GM12878 (cell line): ENCODE measurements around the gene SETBP1. TPM values are rescaled to one million over a fixed set of nuclear protein-coding genes. Genes with fewer than 3 reads are reported as not detected.

Experiments used
- ATAC-seq: fragments of 200-7000 bp; cut with Tn5 transposase; 3 replicates; pipeline ENCODE4 v1.9.1; 2020; ENCODE audit warnings: mild to moderate bottlenecking, moderate library complexity
- BruUV-seq: library from RNA; stranded (reverse); fragments of 400-500 nt; replicated peaks from 2 replicates; lab custom pipeline; 2021; lab: Mats Ljungman, UMichigan
- CTCF ChIA-PET: fragments of 300-600 bp; sonication (Branson Sonifier 250); formaldehyde crosslinking; extraction: SDS; loops from one replicate; lab custom pipeline; 2021; ENCODE audit warnings: inconsistent platforms; lab: Yijun Ruan, JAX
- POLR2A ChIA-PET: fragments of 350-600 bp; formaldehyde crosslinking; extraction: SDS; loops from one replicate; lab custom pipeline; 2021; ENCODE audit warnings: inconsistent platforms; lab: Charles Lee
- RAD21 ChIA-PET: fragments of 300-600 bp; sonication (Branson Sonifier 250); formaldehyde crosslinking; loops from one replicate; lab custom pipeline; 2023; ENCODE audit warnings: antibody characterized with exemption; ENCODE audit not compliant: unreplicated experiment; lab: Charles Lee
- SMC1A ChIA-PET: fragments of 300-600 bp; sonication (Branson Sonifier 250); formaldehyde crosslinking; loops from one replicate; lab custom pipeline; 2023; ENCODE audit not compliant: unreplicated experiment, uncharacterized antibody; lab: Charles Lee
- DNase-seq: peaks from one replicate; pipeline ENCODE4 v3.0.0-alpha.2; 2011; ENCODE audit warnings: low read depth, low spot score
- FAIRE-seq: peaks from 3 replicates; lab custom pipeline; 2011; peaks lifted over from hg19 to GRCh38; lab: Jason Lieb, UNC
- H2AFZ ChIP-seq: 2 replicates; pipeline ENCODE4 v1.6.0; 2011; ENCODE audit warnings: low read depth, low read length, control low read depth; ENCODE audit not compliant: control insufficient read depth
- H3K27ac ChIP-seq: 2 replicates; pipeline ENCODE4 v1.5.1; 2011; ENCODE audit warnings: control low read depth; ENCODE audit not compliant: control insufficient read depth, insufficient read depth
- H3K27me3 ChIP-seq, 2 experiments: replicated peaks in 1 of 2; 2 replicates each; pipeline versions ENCODE4 v1.6.0 to v1.6.1; 2011; ENCODE audit warnings: low read length in 1 of 2; ENCODE audit not compliant: control insufficient read depth in 2 of 2, insufficient read depth in 2 of 2
- H3K36me3 ChIP-seq, 2 experiments: 2 replicates each; pipeline ENCODE4 v1.5.1; 2011; ENCODE audit warnings: low read length in 1 of 2; ENCODE audit not compliant: control insufficient read depth in 2 of 2, insufficient read depth in 2 of 2
- H3K4me1 ChIP-seq: 2 replicates; pipeline ENCODE4 v1.6.1; 2011; ENCODE audit warnings: mild to moderate bottlenecking, low read length, moderate library complexity, mixed read lengths; ENCODE audit not compliant: control insufficient read depth, insufficient read depth
- H3K4me2 ChIP-seq: 2 replicates; pipeline ENCODE4 v1.6.0; 2011; ENCODE audit warnings: control low read depth; ENCODE audit not compliant: control insufficient read depth, insufficient read depth
- H3K4me3 ChIP-seq: fragments of 200-600 bp; sonication (generic); 2 replicates; pipeline ENCODE4 v1.5.1; 2016
- H3K79me2 ChIP-seq: 2 replicates; pipeline ENCODE4 v1.6.0; 2011; ENCODE audit warnings: low read length; ENCODE audit not compliant: control insufficient read depth, insufficient read depth
- H3K9ac ChIP-seq: 2 replicates; pipeline ENCODE4 v1.8.0; 2011; ENCODE audit warnings: low read length, control low read depth, mixed read lengths; ENCODE audit not compliant: control insufficient read depth, insufficient read depth
- H3K9me3 ChIP-seq: replicated peaks from 3 replicates; pipeline ENCODE4 v1.5.1; 2011; ENCODE audit warnings: mild to moderate bottlenecking, low read length; ENCODE audit not compliant: control insufficient read depth, insufficient read depth
- H4K20me1 ChIP-seq: 2 replicates; pipeline ENCODE4 v1.6.0; 2011; ENCODE audit not compliant: control insufficient read depth, insufficient read depth
- CHD2 ChIP-seq: IDR thresholded peaks from 2 replicates; pipeline ENCODE4 v1.6.1; 2011; ENCODE audit warnings: low read depth, low read length, improper control_type of control experiment, borderline replicate concordance
- CHD4 ChIP-seq: fragments of 200-600 bp; sonication (generic); IDR thresholded peaks from 2 replicates; pipeline ENCODE4 v1.6.1; 2016; ENCODE audit warnings: mild to moderate bottlenecking
- EGR1 ChIP-seq, 2 experiments: IDR thresholded peaks; 1 replicate in 1 of 2; 2 replicates in 1 of 2; pipeline ENCODE4 v1.6.1; 2011 to 2012; ENCODE audit warnings: low read depth in 2 of 2, low read length in 2 of 2, borderline replicate concordance in 1 of 2, mild to moderate bottlenecking in 1 of 2, moderate library complexity in 1 of 2
- EP300 ChIP-seq, 2 experiments: fragments of 150-350 bp in 1 of 2; IDR thresholded peaks; 2 replicates each; pipeline ENCODE4 v1.6.1; 2011 to 2012; ENCODE audit warnings: low read depth in 2 of 2, low read length in 2 of 2, borderline replicate concordance in 1 of 2, improper control_type of control experiment in 1 of 2, inconsistent platforms in 1 of 2; ENCODE audit not compliant: control insufficient read depth in 1 of 2
- HDAC2 ChIP-seq: fragments of 200-600 bp; sonication (generic); IDR thresholded peaks from 2 replicates; pipeline ENCODE4 v1.6.1; 2017
- HDGF ChIP-seq: fragments of 450-650 bp; IDR thresholded peaks from 2 replicates; pipeline ENCODE4 v1.6.1; 2016; ENCODE audit warnings: antibody characterized with exemption
- IRF4 ChIP-seq: IDR thresholded peaks from 2 replicates; pipeline ENCODE4 v1.6.1; 2011; ENCODE audit warnings: low read depth, low read length
- NFYB ChIP-seq: IDR thresholded peaks from 2 replicates; pipeline ENCODE4 v1.6.1; 2011; ENCODE audit warnings: low read depth, mild to moderate bottlenecking, low read length, improper control_type of control experiment, moderate library complexity; ENCODE audit not compliant: insufficient read depth
- NR2F1 ChIP-seq: fragments of 450-650 bp; conservative IDR thresholded peaks from 2 replicates; pipeline ENCODE4 v1.6.1; 2017; ENCODE audit warnings: mild to moderate bottlenecking
- POU2F2 ChIP-seq: IDR thresholded peaks from 3 replicates; pipeline ENCODE4 v1.6.1; 2011; ENCODE audit warnings: low read depth, mild to moderate bottlenecking, low read length, borderline replicate concordance
- RFX5 ChIP-seq: IDR thresholded peaks from 2 replicates; pipeline ENCODE4 v1.6.1; 2011; ENCODE audit warnings: low read depth, low read length, improper control_type of control experiment
- SREBF2 ChIP-seq: IDR thresholded peaks from 2 replicates; pipeline ENCODE4 v1.6.1; 2012; ENCODE audit warnings: mild to moderate bottlenecking, low read length
- ZZZ3 ChIP-seq: IDR thresholded peaks from 2 replicates; pipeline ENCODE4 v1.6.1; 2011; ENCODE audit warnings: low read depth; ENCODE audit not compliant: control insufficient read depth, insufficient read length
- WGBS: methylation state at CpG from one replicate; pipeline ENCODE4 v1.1.6; 2016; ENCODE audit warnings: low lambda C conversion rate; ENCODE audit not compliant: insufficient replicate concordance, insufficient coverage; ENCODE audit errors: missing lambda C conversion rate; 5-methylcytosine and 5-hydroxymethylcytosine counted together
- in situ Hi-C: fragments of 300-500 bp; cut with MboI; formaldehyde crosslinking; loops from 9 replicates; pipeline ENCODE4 v1.14.3; 2018; ENCODE audit warnings: mixed read lengths
- intact Hi-C: fragments of 100-400 bp; cut with micrococcal nuclease; formaldehyde crosslinking; loops from one replicate; pipeline ENCODE4 v1.14.2; 2022; ENCODE audit not compliant: unreplicated experiment
- polyA plus RNA-seq, 11 experiments: library from polyadenylated mRNA; depleted of rRNA in 4 of 11; unstranded in 6 of 11; stranded (reverse) in 5 of 11; fragments of >200 nt; fragmentation: Nextera tagmentation in 4 of 11; fragmentation: Illumina TruSeq in 1 of 11; extraction: Ambion mirVana in 4 of 11; extraction: Trizol in 1 of 11; gene quantifications; 1 replicate in 1 of 11; 2 replicates in 10 of 11; pipeline versions ENCODE4 v1.2.1 to v1.2.3, GENCODE V29; 2011 to 2016; ENCODE audit warnings: inconsistent platforms in 2 of 11, missing spikeins in 2 of 11, low read depth in 1 of 11
- total RNA-seq, 4 experiments: library from RNA; depleted of rRNA in 3 of 4; stranded (reverse); fragments of >200 nt in 3 of 4; fragmentation: Illumina TruSeq in 1 of 4; extraction: Trizol in 1 of 4; gene quantifications; 2 replicates each; pipeline versions ENCODE4 v1.2.1 to v1.2.3, GENCODE V29; 2013 to 2021
- TF ChIP-seq, protein P1 (sequence below): fragments of 450-650 bp; IDR thresholded peaks from 2 replicates; pipeline ENCODE4 v1.6.1; 2017; ENCODE audit warnings: low read depth, mild to moderate bottlenecking, moderate library complexity
- TF ChIP-seq, protein P2 (sequence below): fragments of 450-650 bp; formaldehyde crosslinking; IDR thresholded peaks from 2 replicates; pipeline ENCODE4 v1.5.0; 2022; ENCODE audit warnings: mild to moderate bottlenecking, missing genetic modification characterization
- TF ChIP-seq, protein P3 (sequence below): fragments of 450-650 bp; IDR thresholded peaks from 2 replicates; pipeline ENCODE4 v1.6.1; 2016; ENCODE audit warnings: mild to moderate bottlenecking
- TF ChIP-seq, protein P4 (sequence below): IDR thresholded peaks from 2 replicates; pipeline ENCODE4 v1.6.1; 2012; ENCODE audit warnings: low read depth, low read length, improper control_type of control experiment

Gene SETBP1
- total and polyA plus RNA-seq, 10 of the 15 experiments (the other 5 are each of a cell fraction or from before 2014, with no cell fraction given) = 0.99 to 29.7 (median 8.3) TPM

DNA sequence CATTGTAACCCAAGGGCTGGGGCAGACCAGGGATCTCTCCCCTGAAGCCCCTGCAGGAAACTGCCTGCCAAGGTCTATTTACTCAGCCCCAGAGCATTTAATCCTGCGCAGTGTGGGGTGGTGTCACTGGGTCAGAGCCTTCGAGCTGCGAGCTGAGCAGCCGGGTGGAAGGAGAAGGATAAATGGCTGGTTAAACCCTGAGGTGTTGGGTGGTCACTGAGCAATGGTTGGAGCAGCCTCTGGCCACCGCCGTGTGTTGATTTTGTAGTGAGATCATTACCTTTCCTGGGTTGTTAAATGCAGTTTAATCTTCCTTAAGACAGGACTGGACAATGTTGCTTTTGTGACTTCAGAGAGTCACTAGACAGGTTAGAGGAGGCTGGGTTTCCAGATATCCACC is 98.1 kb downstream of the SETBP1 start (continued):
- TF ChIP-seq, protein P1, sequence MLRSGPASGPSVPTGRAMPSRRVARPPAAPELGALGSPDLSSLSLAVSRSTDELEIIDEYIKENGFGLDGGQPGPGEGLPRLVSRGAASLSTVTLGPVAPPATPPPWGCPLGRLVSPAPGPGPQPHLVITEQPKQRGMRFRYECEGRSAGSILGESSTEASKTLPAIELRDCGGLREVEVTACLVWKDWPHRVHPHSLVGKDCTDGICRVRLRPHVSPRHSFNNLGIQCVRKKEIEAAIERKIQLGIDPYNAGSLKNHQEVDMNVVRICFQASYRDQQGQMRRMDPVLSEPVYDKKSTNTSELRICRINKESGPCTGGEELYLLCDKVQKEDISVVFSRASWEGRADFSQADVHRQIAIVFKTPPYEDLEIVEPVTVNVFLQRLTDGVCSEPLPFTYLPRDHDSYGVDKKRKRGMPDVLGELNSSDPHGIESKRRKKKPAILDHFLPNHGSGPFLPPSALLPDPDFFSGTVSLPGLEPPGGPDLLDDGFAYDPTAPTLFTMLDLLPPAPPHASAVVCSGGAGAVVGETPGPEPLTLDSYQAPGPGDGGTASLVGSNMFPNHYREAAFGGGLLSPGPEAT = no peak

DNA sequence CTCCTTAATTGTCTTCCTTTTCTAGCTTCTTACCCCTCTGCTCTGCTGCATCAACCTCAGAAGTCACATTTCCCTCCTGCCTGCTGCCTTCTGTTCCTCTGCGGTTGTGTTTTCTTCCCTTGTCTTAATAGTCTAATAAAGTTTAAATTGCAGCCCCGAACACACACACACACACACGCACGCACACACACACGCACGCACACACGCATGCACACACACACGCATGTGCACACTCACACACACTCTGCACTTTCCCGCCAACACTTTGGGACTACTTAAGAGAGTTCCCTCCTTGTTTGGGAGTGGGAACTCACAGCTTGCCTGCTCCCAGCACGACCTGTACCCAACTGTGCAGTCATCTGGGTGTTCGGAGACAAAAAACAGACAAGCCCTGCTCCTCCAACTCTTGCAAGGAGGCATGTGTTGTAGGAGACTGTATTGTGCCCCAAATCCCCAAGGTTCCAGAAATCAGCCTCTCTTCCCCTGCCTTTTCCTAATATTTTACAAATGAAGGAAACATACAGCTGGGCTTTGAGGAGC is 99.1 kb downstream of the SETBP1 start:
- BruUV-seq = no TSS peak
- Histone ChIP-seq H3K9me3 (no peaks in the 10 kb centered on the region), H3K4me2 (no peak overlapping the region), H3K27me3 (no peaks in the 10 kb centered on the region), H3K36me3 (no peaks in the 10 kb centered on the region; a peak in 2 of 4 replicates), H3K9ac (no peak overlapping the region), H4K20me1 (no peaks in the 10 kb centered on the region), H3K4me3 (no peak overlapping the region), H3K79me2 (no peaks in the 10 kb centered on the region), H3K27ac (no peak overlapping the region), H2AFZ (no peak overlapping the region), H3K4me1 (no peaks in the 10 kb centered on the region)
- ChIA-PET SMC1A (interaction anchor here (0.9 to 3.3 kb wide), 7 partner anchors 9 to 239 kb away, joined by 3 to 12 read pairs (median 5); no protein-coding TSS in a partner anchor), CTCF (interaction anchor here (0.9 to 2.1 kb wide), 6 partner anchors 9 to 132 kb away, joined by 3 to 7 read pairs (median 3); no protein-coding TSS in a partner anchor), POLR2A (no interaction called here), RAD21 (interaction anchor here (1.1 kb wide), 1 partner anchor 16 kb away, joined by 3 read pairs; no protein-coding TSS in a partner anchor)
- 92% methylated on average over 11 of the region's 11 CpGs for WGBS
- ATAC-seq (no peak), DNase-seq (no peak), FAIRE-seq (no peak)
- in situ Hi-C loops = no loop called here
- intact Hi-C loops = no loop called here
- TF ChIP-seq POU2F2 = no peak
- no peak for TF ChIP-seq HDAC2
- TF ChIP-seq EP300 (IDR thresholded peaks at IDR 0.05; ENCODE audit: borderline replicate concordance in 1 of 2, control insufficient read depth in 1 of 2, low read depth in 2 of 2, low read length in 2 of 2) = no peak
- no peak for TF ChIP-seq NR2F1
- no peak for TF ChIP-seq RFX5
- no peak for TF ChIP-seq HDGF
- no peak for TF ChIP-seq IRF4
- TF ChIP-seq EGR1 (IDR thresholded peaks at IDR 0.05; ENCODE audit: borderline replicate concordance in 1 of 2, low read depth in 2 of 2, low read length in 2 of 2) = no peak
- no peak for TF ChIP-seq CHD4
- TF ChIP-seq ZZZ3 = no peak
- no peak for TF ChIP-seq NFYB
- no peak for TF ChIP-seq CHD2
- no peak for TF ChIP-seq SREBF2
- TF ChIP-seq, protein P2, sequence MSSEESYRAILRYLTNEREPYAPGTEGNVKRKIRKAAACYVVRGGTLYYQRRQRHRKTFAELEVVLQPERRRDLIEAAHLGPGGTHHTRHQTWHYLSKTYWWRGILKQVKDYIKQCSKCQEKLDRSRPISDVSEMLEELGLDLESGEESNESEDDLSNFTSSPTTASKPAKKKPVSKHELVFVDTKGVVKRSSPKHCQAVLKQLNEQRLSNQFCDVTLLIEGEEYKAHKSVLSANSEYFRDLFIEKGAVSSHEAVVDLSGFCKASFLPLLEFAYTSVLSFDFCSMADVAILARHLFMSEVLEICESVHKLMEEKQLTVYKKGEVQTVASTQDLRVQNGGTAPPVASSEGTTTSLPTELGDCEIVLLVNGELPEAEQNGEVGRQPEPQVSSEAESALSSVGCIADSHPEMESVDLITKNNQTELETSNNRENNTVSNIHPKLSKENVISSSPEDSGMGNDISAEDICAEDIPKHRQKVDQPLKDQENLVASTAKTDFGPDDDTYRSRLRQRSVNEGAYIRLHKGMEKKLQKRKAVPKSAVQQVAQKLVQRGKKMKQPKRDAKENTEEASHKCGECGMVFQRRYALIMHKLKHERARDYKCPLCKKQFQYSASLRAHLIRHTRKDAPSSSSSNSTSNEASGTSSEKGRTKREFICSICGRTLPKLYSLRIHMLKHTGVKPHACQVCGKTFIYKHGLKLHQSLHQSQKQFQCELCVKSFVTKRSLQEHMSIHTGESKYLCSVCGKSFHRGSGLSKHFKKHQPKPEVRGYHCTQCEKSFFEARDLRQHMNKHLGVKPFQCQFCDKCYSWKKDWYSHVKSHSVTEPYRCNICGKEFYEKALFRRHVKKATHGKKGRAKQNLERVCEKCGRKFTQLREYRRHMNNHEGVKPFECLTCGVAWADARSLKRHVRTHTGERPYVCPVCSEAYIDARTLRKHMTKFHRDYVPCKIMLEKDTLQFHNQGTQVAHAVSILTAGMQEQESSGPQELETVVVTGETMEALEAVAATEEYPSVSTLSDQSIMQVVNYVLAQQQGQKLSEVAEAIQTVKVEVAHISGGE (CRISPR knock-in tag) = no peak
- TF ChIP-seq, protein P3, sequence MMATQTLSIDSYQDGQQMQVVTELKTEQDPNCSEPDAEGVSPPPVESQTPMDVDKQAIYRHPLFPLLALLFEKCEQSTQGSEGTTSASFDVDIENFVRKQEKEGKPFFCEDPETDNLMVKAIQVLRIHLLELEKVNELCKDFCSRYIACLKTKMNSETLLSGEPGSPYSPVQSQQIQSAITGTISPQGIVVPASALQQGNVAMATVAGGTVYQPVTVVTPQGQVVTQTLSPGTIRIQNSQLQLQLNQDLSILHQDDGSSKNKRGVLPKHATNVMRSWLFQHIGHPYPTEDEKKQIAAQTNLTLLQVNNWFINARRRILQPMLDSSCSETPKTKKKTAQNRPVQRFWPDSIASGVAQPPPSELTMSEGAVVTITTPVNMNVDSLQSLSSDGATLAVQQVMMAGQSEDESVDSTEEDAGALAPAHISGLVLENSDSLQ = no peak
- TF ChIP-seq, protein P4, sequence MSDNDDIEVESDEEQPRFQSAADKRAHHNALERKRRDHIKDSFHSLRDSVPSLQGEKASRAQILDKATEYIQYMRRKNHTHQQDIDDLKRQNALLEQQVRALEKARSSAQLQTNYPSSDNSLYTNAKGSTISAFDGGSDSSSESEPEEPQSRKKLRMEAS = no peak
